ENCODE data around the gene GPATCH4.

Gene GPATCH4

GRCh38 chr1:156592910-156593660, 8.2 kb downstream of the GPATCH4 start:
- Histone ChIP-seq H3K18ac (ENCODE audit: low read length) (no peak overlapping the region), H3K9me3 (ENCODE audit: insufficient read depth, low read depth, low read length) (no peaks in the 10 kb centered on the region), H3K4ac (ENCODE audit: low read depth, low read length) (no peak overlapping the region), H2BK120ac (ENCODE audit: insufficient read depth, low read length, poor library complexity) (no peak overlapping the region), H3K36me3 (ENCODE audit: control insufficient read depth in 1 of 2, insufficient read depth in 2 of 2, low read length in 2 of 2) (peaks cover 34 to 45% of the 10 kb centered on the region in 2 experiments), H4K8ac (ENCODE audit: low read depth, low read length) (no peak overlapping the region), H3K9ac (ENCODE audit: low read length) (no peak overlapping the region), H3K4me2 (ENCODE audit: low read length) (no peak overlapping the region), H3K23ac (ENCODE audit: low read length) (no peak overlapping the region), H3K14ac (ENCODE audit: low read length) (no peak overlapping the region), H3K4me1 (ENCODE audit: control insufficient read depth in 1 of 2, insufficient read depth in 2 of 2, low read length in 2 of 2) (peaks cover 3 to 8% of the 10 kb centered on the region in 2 experiments), H4K12ac (ENCODE audit: low read depth, low read length) (no peak overlapping the region), H3K4me3 (ENCODE audit: low read depth, low read length) (no peak overlapping the region), H3K27me3 (ENCODE audit: insufficient read depth, low read length) (no peaks in the 10 kb centered on the region), H2BK12ac (ENCODE audit: low read length) (no peak overlapping the region), H2AK5ac (ENCODE audit: low read length) (no peak overlapping the region), H3K79me2 (ENCODE audit: control insufficient read depth, insufficient read depth, low read length, poor library complexity) (peaks cover 6% of the 10 kb centered on the region), H4K91ac (ENCODE audit: low read depth, low read length) (no peak overlapping the region), H3K79me1 (ENCODE audit: low read length) (peaks cover 6% of the 10 kb centered on the region), H2BK5ac (ENCODE audit: low read depth, low read length, poor library complexity) (no peak overlapping the region), H2AFZ (ENCODE audit: insufficient read depth, low read length, poor library complexity) (no peak overlapping the region), H3K27ac (ENCODE audit: low read depth, low read length) (no peak overlapping the region)
- no peak for DNase-seq
- WGBS (ENCODE audit: extremely low coverage, insufficient coverage, insufficient read length), result no CpG with 5 or more reads among the region's 8 CpGs

- Histone ChIP-seq H3K18ac (ENCODE audit: low read length) (peak overlapping the region; percentile 91), H3K4me3 (ENCODE audit: low read depth, low read length) (peak overlapping the region; percentile 79), H3K27me3 (ENCODE audit: insufficient read depth, low read length) (no peaks in the 10 kb centered on the region), H3K23ac (ENCODE audit: low read length) (no peak overlapping the region), H3K4ac (ENCODE audit: low read depth, low read length) (peak overlapping the region; percentile 30), H2AK5ac (ENCODE audit: low read length) (peak overlapping the region; percentile 16), H3K9ac (ENCODE audit: low read length) (peak overlapping the region; percentile 82), H2BK12ac (ENCODE audit: low read length) (no peak overlapping the region), H3K9me3 (ENCODE audit: insufficient read depth, low read depth, low read length) (no peaks in the 10 kb centered on the region), H2BK5ac (ENCODE audit: low read depth, low read length, poor library complexity) (no peak overlapping the region), H3K4me2 (ENCODE audit: low read length) (peak overlapping the region; percentile 93), H4K12ac (ENCODE audit: low read depth, low read length) (peak overlapping the region; percentile 90), H3K14ac (ENCODE audit: low read length) (peak overlapping the region; percentile 80), H2AFZ (ENCODE audit: insufficient read depth, low read length, poor library complexity) (peak overlapping the region; percentile 42), H2BK120ac (ENCODE audit: insufficient read depth, low read length, poor library complexity) (no peak overlapping the region), H3K79me1 (ENCODE audit: low read length) (peaks cover 6% of the 10 kb centered on the region), H3K36me3 (ENCODE audit: control insufficient read depth in 1 of 2, insufficient read depth in 2 of 2, low read length in 2 of 2) (peaks cover 29 to 37% of the 10 kb centered on the region in 2 experiments), H3K79me2 (ENCODE audit: control insufficient read depth, insufficient read depth, low read length, poor library complexity) (peaks cover 6% of the 10 kb centered on the region), H3K4me1 (ENCODE audit: control insufficient read depth in 1 of 2, insufficient read depth in 2 of 2, low read length in 2 of 2) (peaks cover 3 to 8% of the 10 kb centered on the region in 2 experiments), H4K8ac (ENCODE audit: low read depth, low read length) (peak overlapping the region; percentile 89), H3K27ac (ENCODE audit: low read depth, low read length) (no peak overlapping the region), H4K91ac (ENCODE audit: low read depth, low read length) (peak overlapping the region; percentile 65)
- no CpG with 5 or more reads among the region's 16 CpGs for WGBS (ENCODE audit: extremely low coverage, insufficient coverage, insufficient read length)
- no peak for DNase-seq
Observed at GRCh38 chr1:156592158-156592909, 8.9 kb downstream of the GPATCH4 start.

DNA sequence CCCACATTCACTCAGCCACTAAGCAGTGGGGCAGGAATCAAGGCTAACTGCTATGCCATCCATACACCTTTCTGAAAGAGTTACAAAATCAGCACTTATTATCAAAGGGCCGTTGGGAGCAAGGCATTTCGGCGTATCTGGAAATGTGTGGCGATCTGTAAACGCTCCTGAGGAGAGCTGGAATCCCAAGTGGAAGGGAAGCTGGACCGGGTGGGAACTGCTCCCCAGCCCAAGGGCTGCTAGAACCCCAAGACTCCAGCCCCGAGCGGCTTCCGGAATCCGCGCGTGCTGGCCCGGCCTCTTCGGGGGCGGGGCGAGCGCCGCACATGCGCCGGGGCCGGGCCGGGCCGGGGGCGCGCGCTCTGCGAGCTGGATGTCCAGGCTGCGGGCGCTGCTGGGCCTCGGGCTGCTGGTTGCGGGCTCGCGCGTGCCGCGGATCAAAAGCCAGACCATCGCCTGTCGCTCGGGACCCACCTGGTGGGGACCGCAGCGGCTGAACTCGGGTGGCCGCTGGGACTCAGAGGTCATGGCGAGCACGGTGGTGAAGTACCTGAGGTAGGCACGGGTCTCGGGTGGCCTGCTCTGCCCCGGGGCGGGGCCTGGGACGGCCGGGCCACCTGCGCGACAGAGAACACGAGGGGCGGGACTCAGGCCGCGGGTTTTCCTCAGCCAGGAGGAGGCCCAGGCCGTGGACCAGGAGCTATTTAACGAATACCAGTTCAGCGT, 9.7 kb downstream of the GPATCH4 start, which contains the start of gene NAXE:
NAXE (plus strand) TSS at position 345 of the 726 bp plus-strand sequence; CDS start at position 374, 29 bp downstream.
- Histone ChIP-seq H2BK5ac (ENCODE audit: low read depth, low read length, poor library complexity) (peak within 1 kb of the TSS; percentile 42), H3K23ac (ENCODE audit: low read length) (no peak within 1 kb of the TSS), H3K18ac (ENCODE audit: low read length) (peak within 1 kb of the TSS; percentile 91), H3K27me3 (ENCODE audit: insufficient read depth, low read length) (no peaks in the 10 kb centered on the region), H3K79me2 (ENCODE audit: control insufficient read depth, insufficient read depth, low read length, poor library complexity) (peaks cover 6% of the 10 kb centered on the region), H4K12ac (ENCODE audit: low read depth, low read length) (peak within 1 kb of the TSS; percentile 90), H3K4me3 (ENCODE audit: low read depth, low read length) (peak within 1 kb of the TSS; percentile 79), H2BK120ac (ENCODE audit: insufficient read depth, low read length, poor library complexity) (peak within 1 kb of the TSS; percentile 65), H3K4me1 (ENCODE audit: control insufficient read depth in 1 of 2, insufficient read depth in 2 of 2, low read length in 2 of 2) (peaks cover 3 to 8% of the 10 kb centered on the region in 2 experiments), H3K79me1 (ENCODE audit: low read length) (peaks cover 6% of the 10 kb centered on the region), H3K4ac (ENCODE audit: low read depth, low read length) (peak within 1 kb of the TSS; percentile 30), H3K9ac (ENCODE audit: low read length) (peak within 1 kb of the TSS; percentile 82), H3K27ac (ENCODE audit: low read depth, low read length) (peak within 1 kb of the TSS; percentile 39), H3K14ac (ENCODE audit: low read length) (peak within 1 kb of the TSS; percentile 86), H2AFZ (ENCODE audit: insufficient read depth, low read length, poor library complexity) (peak within 1 kb of the TSS; percentile 42), H2BK12ac (ENCODE audit: low read length) (no peak within 1 kb of the TSS), H4K8ac (ENCODE audit: low read depth, low read length) (peak within 1 kb of the TSS; percentile 94), H4K91ac (ENCODE audit: low read depth, low read length) (peak within 1 kb of the TSS; percentile 65), H3K4me2 (ENCODE audit: low read length) (peak within 1 kb of the TSS; percentile 93), H3K9me3 (ENCODE audit: insufficient read depth, low read depth, low read length) (no peaks in the 10 kb centered on the region), H2AK5ac (ENCODE audit: low read length) (peak within 1 kb of the TSS; percentile 16), H3K36me3 (ENCODE audit: control insufficient read depth in 1 of 2, insufficient read depth in 2 of 2, low read length in 2 of 2) (peaks cover 29 to 32% of the 10 kb centered on the region in 2 experiments)
- WGBS (ENCODE audit: extremely low coverage, insufficient coverage, insufficient read length), result no CpG with 5 or more reads among the region's 60 CpGs
- peak; percentile 80 to 87 for DNase-seq

DNA sequence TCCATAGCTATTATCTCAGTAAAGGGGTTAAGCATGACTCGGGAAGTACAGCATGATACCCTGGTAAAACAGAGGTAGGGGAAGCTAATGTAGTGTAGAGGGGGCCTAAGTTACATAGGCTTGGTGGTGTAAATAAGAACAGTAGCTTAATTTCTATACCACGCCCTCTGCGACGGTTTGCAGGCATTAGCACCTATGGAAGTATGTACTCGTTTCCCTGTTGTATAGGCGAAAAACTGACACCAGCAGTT, 10.2 kb downstream of the GPATCH4 start:
- H3K27ac ChIP-seq (ENCODE audit: low read depth, low read length), result no peak overlapping the region
- no peak overlapping the region for H2BK5ac ChIP-seq (ENCODE audit: low read depth, low read length, poor library complexity)
- H4K12ac ChIP-seq (ENCODE audit: low read depth, low read length), result peak overlapping the region; percentile 61
- no peaks in the 10 kb centered on the region for H3K27me3 ChIP-seq (ENCODE audit: insufficient read depth, low read length)
- H3K9ac ChIP-seq (ENCODE audit: low read length), result peak overlapping the region; percentile 80
- no peak overlapping the region for H2AK5ac ChIP-seq (ENCODE audit: low read length)
- H3K4me3 ChIP-seq (ENCODE audit: low read depth, low read length), result peak overlapping the region; percentile 72
- no CpG with 5 or more reads among the region's 6 CpGs for WGBS (ENCODE audit: extremely low coverage, insufficient coverage, insufficient read length)
- no peak overlapping the region for H3K23ac ChIP-seq (ENCODE audit: low read length)
- H4K8ac ChIP-seq (ENCODE audit: low read depth, low read length), result peak overlapping the region; percentile 94
- peak overlapping the region; percentile 59 for H4K91ac ChIP-seq (ENCODE audit: low read depth, low read length)
- peaks cover 25 to 28% of the 10 kb centered on the region in 2 experiments for H3K36me3 ChIP-seq (ENCODE audit: control insufficient read depth in 1 of 2, insufficient read depth in 2 of 2, low read length in 2 of 2)
- DNase-seq, result no peak
- peaks cover 6% of the 10 kb centered on the region for H3K79me2 ChIP-seq (ENCODE audit: control insufficient read depth, insufficient read depth, low read length, poor library complexity)
- H3K18ac ChIP-seq (ENCODE audit: low read length), result no peak overlapping the region
- H3K4me2 ChIP-seq (ENCODE audit: low read length), result peak overlapping the region; percentile 93
- no peak overlapping the region for H2AFZ ChIP-seq (ENCODE audit: insufficient read depth, low read length, poor library complexity)
- H3K79me1 ChIP-seq (ENCODE audit: low read length), result peaks cover 6% of the 10 kb centered on the region
- no peak overlapping the region for H2BK120ac ChIP-seq (ENCODE audit: insufficient read depth, low read length, poor library complexity)
- no peaks in the 10 kb centered on the region for H3K9me3 ChIP-seq (ENCODE audit: insufficient read depth, low read depth, low read length)
- H2BK12ac ChIP-seq (ENCODE audit: low read length), result no peak overlapping the region
- no peak overlapping the region for H3K14ac ChIP-seq (ENCODE audit: low read length)
- H3K4ac ChIP-seq (ENCODE audit: low read depth, low read length), result no peak overlapping the region
- H3K4me1 ChIP-seq (ENCODE audit: control insufficient read depth in 1 of 2, insufficient read depth in 2 of 2, low read length in 2 of 2), result peaks cover 3 to 8% of the 10 kb centered on the region in 2 experiments
